Omental fat pad (tissue), 4 donors: ENCODE measurements around the gene PSMD6. TPM values are rescaled to one million over a fixed set of nuclear protein-coding genes. Genes with fewer than 3 reads are reported as not detected.

Experiments
- ATAC-seq: fragments of 150-250 bp; one replicate; pipeline ENCODE4 v1.9.1; 2016; ENCODE audit warnings: mild to moderate bottlenecking, moderate library complexity; ENCODE audit not compliant: low FRiP score
- DNase-seq: peaks from one replicate; pipeline ENCODE4 v3.0.0-alpha.2; 2019; ENCODE audit warnings: low spot score
- total RNA-seq, 4 donors: library from RNA; depleted of rRNA; stranded (reverse); fragments of >200 nt; gene quantifications; one replicate each; pipeline ENCODE4 v1.1.0, GENCODE V29; 2016
- TF ChIP-seq, protein P1 (sequence below), 3 donors: fragments of 450-650 bp; IDR thresholded peaks; one replicate each; pipeline ENCODE4 v1.5.1; 2016 to 2017; ENCODE audit warnings: antibody characterized with exemption in 3 of 3, mild to moderate bottlenecking in 3 of 3, moderate library complexity in 2 of 3

Gene PSMD6
- total RNA-seq, 4 donors from 2014 or later = 52.8 to 86.2 (median 53.4) TPM

DNA sequence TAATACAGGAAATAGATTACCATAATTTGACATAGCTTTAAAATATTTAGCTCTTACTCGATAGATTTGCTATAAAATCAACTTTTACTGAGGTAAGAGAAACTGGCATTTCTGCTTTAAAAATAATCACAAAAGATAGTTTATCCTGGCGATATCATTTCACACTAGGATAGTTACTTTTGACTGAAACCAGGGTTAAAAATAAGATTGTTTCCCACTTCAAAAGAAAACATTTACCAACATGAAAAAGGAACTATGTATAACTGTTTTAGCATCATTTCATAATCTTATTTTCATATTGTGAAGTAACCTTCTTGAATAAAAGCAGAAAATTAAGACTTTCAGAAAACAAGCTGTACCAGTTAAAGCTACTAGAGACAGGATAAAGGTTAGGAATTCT lies 15.3 kb downstream of the PSMD6 start:
- TF ChIP-seq, protein P1, sequence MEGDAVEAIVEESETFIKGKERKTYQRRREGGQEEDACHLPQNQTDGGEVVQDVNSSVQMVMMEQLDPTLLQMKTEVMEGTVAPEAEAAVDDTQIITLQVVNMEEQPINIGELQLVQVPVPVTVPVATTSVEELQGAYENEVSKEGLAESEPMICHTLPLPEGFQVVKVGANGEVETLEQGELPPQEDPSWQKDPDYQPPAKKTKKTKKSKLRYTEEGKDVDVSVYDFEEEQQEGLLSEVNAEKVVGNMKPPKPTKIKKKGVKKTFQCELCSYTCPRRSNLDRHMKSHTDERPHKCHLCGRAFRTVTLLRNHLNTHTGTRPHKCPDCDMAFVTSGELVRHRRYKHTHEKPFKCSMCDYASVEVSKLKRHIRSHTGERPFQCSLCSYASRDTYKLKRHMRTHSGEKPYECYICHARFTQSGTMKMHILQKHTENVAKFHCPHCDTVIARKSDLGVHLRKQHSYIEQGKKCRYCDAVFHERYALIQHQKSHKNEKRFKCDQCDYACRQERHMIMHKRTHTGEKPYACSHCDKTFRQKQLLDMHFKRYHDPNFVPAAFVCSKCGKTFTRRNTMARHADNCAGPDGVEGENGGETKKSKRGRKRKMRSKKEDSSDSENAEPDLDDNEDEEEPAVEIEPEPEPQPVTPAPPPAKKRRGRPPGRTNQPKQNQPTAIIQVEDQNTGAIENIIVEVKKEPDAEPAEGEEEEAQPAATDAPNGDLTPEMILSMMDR (IDR thresholded peaks at IDR 0.05) = no peak
- DNase-seq = no peak
- no peak for ATAC-seq

DNA sequence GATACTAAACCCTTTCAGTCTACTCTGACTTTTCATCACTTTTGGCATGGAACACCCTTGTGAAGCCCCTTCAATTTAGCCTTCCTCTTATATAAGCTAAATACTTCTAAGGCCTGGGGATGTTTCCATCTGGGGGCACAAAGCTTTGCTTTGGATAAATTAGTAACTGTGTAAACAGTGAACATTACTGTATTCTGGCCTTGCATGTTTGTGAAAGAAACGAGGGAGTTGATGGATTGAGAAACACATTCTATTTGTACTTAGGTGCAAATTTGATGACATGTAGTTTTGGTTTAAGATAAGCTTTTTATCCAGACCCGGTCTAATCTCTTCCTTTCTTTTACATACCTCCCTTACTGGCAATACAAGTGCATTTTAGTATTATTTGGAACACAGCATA lies 19.7 kb downstream of the PSMD6 start:
- ATAC-seq (no peak), DNase-seq (no peak)
- TF ChIP-seq, protein P1 (IDR thresholded peaks at IDR 0.05) = no peak

DNA sequence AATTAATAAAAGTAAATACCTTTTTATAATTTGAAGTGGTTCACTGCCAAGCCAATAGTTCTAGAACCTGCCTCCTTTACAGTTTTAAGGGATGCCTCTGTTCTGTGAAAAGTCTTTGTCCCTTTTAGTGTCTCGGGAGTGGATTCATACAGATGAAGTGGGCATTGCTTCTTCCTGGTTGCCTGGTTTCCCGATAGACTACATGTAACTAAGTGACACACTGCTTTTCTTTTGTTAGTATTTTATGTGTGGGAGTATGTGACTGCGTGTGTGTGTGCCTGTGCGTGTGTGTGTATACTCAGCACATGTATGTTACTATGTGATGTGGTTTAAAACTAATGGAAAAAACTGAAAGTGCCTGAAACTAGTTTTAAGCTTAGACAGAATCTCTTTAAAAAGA lies 21.1 kb downstream of the PSMD6 start:
- ATAC-seq = no peak
- TF ChIP-seq, protein P1 (IDR thresholded peaks at IDR 0.05) = no peak
- no peak for DNase-seq

DNA sequence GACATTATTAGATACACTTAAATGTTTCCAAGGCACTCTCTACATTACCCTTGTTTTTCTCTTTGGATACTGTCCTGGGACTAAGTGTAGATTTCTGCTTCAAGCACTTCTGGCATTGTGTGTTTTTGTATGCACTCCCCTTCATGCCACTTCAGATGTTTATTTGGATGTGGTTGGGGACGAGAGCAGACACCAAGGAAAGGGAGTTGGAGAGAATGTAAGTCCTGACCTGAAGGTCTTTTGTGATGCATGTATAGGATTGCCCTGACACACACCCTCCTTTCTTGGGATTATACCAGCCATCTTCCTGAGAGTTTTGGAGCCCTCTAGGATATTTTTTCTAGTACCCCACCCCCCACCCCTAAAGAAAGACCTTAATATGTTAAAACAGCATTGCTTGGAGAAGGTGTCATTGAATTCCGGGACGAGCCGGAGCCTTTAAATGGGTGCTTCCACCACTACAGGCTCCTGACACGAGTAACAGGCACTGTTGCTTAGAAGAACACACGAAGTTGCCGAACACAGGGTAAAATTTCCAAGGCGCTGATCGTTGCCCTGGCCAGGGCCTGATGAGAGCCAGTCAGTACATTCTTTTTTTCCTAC lies 22.7 kb downstream of the PSMD6 start:
- TF ChIP-seq, protein P1 (IDR thresholded peaks at IDR 0.05) = no peak
- no peak for ATAC-seq
- DNase-seq = no peak

DNA sequence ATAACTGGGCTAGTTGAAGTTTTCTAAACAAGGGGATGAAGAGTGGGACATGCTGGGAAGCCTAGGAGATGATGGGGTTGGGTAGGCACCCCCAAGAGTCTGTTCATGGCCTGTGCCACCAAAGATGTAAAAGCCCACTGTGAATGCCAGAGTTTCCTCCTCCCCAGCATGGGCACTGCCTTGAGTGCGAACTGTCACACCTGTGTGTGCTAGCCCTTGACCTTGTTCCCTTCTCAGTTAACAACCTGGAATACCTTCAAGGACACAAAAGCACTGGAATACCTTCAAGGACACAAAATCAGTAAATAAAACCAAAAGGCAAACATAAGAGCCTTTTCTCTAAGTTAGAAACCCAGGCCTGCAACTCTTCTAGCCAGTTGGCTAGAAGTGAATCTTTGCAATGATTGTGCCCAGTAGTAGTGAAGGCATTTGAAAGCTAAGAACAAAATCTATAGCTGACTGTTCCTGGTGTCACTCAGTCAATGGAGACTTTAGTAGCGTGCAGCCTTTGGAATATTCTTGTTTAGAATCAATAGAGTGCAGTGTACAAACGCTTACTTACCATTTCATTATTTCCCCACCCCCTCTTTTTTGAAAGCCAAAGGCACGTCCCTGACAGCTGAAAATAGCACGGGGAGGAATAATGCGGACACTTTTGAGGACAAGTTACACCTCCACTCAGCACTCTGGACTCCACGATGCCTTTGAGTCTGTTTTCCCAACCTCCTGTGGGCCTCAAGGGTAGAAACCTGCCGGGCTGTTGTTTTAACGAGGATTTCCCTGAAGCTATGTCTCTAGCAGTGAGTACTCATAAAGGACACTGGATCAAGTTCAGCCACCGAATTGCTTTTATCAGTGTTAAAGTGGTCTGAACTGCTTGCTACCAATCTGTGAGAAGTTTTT lies 24.2 kb downstream of the PSMD6 start:
- ATAC-seq = no peak
- TF ChIP-seq, protein P1 (IDR thresholded peaks at IDR 0.05) = no peak
- DNase-seq = no peak

DNA sequence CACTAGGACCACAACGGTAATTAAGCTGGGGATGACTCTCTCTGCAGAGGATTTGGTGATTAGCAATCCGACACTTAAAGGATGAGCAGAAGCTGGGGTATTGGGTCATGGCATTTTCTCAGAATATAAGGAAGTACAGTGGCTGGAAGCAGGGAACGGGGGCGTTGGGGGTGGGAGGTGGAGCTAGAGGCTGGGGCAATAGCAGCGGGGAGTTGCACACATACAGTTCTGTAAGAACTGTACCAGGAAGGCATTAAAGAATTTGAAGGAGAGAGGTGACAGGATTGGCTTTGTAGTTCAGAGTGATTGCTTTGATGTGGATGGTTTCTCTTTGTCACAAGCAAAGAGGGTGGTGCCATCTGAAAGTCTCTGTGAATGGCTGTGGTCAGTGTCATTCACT lies 28.2 kb downstream of the PSMD6 start:
- ATAC-seq (no peak), DNase-seq (no peak)
- TF ChIP-seq, protein P1 (IDR thresholded peaks at IDR 0.05) = no peak
